Measurements from ENCODE around the gene IGF2.
"Not testable (repeated sequence)": the region's sequence is repeated elsewhere in the genome, so short reads cannot be mapped to it uniquely, and the experiment has no call there.

IGF2 gene

DNA sequence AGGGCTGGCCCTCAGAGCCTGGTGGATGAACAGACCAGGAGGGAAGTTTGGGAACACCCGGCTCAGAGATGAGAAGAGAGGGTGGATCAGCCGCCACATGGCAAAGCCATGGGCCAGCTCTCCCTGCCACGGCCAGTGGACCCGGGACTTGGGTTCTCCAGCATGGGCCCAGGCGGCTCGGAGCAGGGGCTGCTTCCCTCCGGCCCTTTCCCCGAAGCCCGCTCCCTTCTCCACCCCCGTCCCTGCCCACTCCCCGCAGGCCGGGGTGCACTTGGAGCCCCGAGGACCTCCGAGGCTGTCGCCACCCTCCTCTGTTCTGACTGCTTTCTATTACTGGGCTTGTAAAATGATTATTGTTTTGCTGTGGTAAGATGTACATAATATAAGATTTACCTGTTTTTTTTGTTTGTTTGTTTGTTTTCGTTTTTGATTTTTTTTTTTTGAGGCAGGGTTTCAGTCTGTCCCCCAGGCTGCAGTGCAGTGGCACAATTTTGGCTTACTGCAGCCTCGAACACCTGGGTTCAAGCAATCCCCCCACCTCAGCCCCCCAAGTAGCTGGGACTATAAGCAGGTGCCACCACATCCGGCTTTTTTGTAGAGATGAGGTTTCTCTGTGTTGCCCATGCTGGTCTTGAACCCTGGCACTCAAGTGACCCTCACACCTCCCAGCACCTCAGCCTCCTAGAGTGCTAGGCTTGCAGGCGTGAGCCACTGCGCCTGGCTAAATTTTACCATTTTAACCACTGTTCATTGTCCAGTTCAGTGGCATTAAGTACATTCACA is 43.7 kb upstream of the IGF2 start:
- H3K4me3 ChIP-seq (ENCODE audit: low read depth, low read length), result no peak overlapping the region
- no peak for DNase-seq (ENCODE audit: low read depth)
- TF ChIP-seq, protein P1, sequence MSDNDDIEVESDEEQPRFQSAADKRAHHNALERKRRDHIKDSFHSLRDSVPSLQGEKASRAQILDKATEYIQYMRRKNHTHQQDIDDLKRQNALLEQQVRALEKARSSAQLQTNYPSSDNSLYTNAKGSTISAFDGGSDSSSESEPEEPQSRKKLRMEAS (IDR thresholded peaks at IDR 0.05; ENCODE audit: low read depth, low read length), result no peak
- TF ChIP-seq POLR2A (IDR thresholded peaks at IDR 0.05; ENCODE audit: extremely low read depth, insufficient read length), result no peak
- TF ChIP-seq, protein P2, sequence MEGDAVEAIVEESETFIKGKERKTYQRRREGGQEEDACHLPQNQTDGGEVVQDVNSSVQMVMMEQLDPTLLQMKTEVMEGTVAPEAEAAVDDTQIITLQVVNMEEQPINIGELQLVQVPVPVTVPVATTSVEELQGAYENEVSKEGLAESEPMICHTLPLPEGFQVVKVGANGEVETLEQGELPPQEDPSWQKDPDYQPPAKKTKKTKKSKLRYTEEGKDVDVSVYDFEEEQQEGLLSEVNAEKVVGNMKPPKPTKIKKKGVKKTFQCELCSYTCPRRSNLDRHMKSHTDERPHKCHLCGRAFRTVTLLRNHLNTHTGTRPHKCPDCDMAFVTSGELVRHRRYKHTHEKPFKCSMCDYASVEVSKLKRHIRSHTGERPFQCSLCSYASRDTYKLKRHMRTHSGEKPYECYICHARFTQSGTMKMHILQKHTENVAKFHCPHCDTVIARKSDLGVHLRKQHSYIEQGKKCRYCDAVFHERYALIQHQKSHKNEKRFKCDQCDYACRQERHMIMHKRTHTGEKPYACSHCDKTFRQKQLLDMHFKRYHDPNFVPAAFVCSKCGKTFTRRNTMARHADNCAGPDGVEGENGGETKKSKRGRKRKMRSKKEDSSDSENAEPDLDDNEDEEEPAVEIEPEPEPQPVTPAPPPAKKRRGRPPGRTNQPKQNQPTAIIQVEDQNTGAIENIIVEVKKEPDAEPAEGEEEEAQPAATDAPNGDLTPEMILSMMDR (IDR thresholded peaks at IDR 0.05; ENCODE audit: low read depth, low read length), result no peak
- TF ChIP-seq MYC (IDR thresholded peaks at IDR 0.05; ENCODE audit: low read depth, low read length), result no peak

DNA sequence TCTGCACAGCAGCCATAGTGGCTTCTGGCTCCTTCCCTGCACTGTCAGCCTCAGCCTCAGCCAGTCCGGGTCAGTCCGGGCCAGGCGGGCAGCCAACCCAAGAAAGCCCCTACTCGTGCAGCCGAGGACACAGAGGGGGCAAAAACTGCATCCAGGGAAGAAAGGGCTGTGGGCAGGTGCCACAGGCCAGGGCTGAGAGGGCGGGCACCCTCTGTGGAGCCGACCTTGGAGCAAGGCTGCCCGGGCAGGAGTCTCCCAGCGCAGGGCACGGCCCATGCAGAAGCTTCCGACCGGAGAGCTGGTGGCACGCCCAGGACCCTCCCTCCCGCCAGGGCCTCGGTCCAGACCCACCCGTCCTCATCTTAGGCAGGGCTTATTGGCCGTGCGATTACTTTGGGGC is 42.9 kb upstream of the IGF2 start:
- H3K4me3 ChIP-seq (ENCODE audit: low read depth, low read length), result no peak overlapping the region
- TF ChIP-seq, protein P1 (IDR thresholded peaks at IDR 0.05; ENCODE audit: low read depth, low read length), result no peak
- TF ChIP-seq MYC (IDR thresholded peaks at IDR 0.05; ENCODE audit: low read depth, low read length) (no peak), POLR2A (IDR thresholded peaks at IDR 0.05; ENCODE audit: extremely low read depth, insufficient read length) (no peak)
- TF ChIP-seq, protein P2 (IDR thresholded peaks at IDR 0.05; ENCODE audit: low read depth, low read length), result no peak
- DNase-seq (ENCODE audit: low read depth), result no peak

DNA sequence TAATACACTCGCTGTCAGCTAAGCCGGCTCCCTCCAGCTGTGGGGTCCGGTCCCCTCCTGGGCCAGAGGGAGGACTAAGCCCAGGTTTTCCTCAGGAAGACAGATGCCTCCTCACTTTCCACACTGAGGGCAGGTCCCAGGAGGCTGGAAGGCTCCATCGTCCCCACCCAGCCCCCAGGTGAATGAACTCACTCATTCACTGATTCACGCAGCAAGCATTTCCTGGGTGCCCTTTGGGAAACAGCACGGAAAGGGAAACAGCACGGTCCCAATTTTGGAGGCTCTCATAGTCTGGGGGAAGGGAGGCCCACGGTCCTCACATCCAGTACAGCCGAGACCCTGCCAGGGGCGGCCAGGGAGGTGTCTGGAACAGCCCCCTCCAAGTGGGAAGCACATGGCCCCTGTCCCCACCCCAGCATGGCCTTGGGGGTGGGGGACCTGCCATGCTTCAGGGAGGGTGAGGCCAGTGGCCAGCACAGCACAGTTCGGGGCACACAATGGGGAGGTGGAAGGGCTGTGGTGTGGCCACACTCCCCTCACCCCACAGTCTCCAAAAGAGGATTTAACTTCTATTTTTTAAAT is 41.7 kb upstream of the IGF2 start:
- H3K4me3 ChIP-seq (ENCODE audit: low read depth, low read length), result no peak overlapping the region
- no peak for DNase-seq (ENCODE audit: low read depth)
- TF ChIP-seq MYC (IDR thresholded peaks at IDR 0.05; ENCODE audit: low read depth, low read length), result no peak

DNA sequence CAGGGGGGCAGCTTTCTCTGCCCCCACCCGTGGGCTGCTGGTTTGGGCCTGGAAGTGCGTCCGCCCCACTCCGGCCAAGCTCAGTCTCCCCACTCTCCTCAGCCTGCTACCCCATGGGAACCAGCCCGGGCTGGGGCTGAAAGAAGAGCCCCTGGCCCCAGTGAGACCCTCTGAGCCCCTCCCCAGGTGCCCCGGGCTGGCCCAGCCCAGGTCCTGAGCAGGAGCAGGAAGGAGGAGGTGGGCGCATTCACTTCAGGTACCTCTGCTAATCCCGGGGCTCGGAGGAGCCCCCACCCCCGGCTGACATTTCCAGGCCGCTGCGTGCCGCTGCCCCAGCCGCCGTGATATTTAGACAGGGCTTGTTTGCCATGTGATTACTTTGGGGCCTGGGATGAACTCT is 41.2 kb upstream of the IGF2 start:
- no peak for DNase-seq (ENCODE audit: low read depth)
- no peak overlapping the region for H3K4me3 ChIP-seq (ENCODE audit: low read depth, low read length)
- TF ChIP-seq, protein P2 (IDR thresholded peaks at IDR 0.05; ENCODE audit: low read depth, low read length), result no peak
- TF ChIP-seq, protein P1 (IDR thresholded peaks at IDR 0.05; ENCODE audit: low read depth, low read length), result no peak
- TF ChIP-seq MYC (IDR thresholded peaks at IDR 0.05; ENCODE audit: low read depth, low read length) (no peak), POLR2A (IDR thresholded peaks at IDR 0.05; ENCODE audit: extremely low read depth, insufficient read length) (no peak)

DNA sequence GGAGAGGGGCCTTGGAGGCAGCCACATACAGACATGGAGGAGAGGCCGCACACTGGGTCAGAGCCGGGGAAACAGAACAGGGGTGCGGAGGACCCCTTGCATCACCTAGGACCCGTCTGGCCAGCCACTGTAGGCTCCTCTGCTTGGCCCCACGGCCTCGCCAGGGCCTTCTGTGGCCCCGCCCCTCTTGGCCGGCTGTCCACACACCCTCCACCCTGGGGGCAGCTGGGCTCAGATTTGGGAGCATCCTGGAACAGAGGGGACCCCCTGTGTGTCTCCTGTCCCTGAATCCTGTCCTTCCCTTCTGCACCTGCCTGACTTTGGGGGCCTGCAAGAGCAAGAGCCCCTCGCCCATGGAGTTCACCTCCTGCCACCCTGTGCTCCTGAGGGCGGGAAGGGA is 40.3 kb upstream of the IGF2 start:
- H3K4me3 ChIP-seq (ENCODE audit: low read depth, low read length), result no peak overlapping the region
- TF ChIP-seq, protein P1 (IDR thresholded peaks at IDR 0.05; ENCODE audit: low read depth, low read length), result no peak
- TF ChIP-seq, protein P2 (IDR thresholded peaks at IDR 0.05; ENCODE audit: low read depth, low read length), result no peak
- no peak for TF ChIP-seq POLR2A (IDR thresholded peaks at IDR 0.05; ENCODE audit: extremely low read depth, insufficient read length)
- TF ChIP-seq MYC (IDR thresholded peaks at IDR 0.05; ENCODE audit: low read depth, low read length), result no peak
- DNase-seq (ENCODE audit: low read depth), result no peak

DNA sequence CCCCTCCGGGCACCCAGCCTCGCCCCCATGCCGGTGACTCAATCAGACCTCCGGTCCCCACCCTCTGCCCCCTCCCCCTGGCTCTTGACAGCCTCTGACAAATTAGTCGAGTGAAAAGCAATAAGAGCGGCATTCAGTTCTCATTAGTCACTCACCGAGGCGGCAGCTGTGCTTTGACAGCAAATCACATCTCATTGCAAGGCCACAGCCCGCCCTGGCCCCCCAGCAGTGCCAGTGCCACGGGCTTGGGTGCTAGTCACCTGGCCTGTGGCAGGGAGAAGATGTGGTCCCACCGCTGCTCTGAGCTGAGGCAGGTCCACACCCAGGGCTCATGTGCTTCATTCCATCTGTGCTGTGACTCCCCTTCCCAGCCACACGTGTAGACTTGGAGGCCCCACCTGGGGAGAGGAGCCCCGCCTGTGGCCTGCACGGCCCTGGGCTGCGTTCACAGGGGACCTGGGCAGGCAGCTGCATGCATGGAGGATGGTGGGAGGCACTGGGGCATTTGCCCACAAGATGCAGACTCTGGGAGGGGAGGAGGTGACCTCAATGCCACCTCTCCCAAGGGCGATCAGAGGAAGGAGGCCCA is 39.8 kb upstream of the IGF2 start:
- TF ChIP-seq, protein P1 (IDR thresholded peaks at IDR 0.05; ENCODE audit: low read depth, low read length), result no peak
- TF ChIP-seq POLR2A (IDR thresholded peaks at IDR 0.05; ENCODE audit: extremely low read depth, insufficient read length), result no peak
- TF ChIP-seq MYC (IDR thresholded peaks at IDR 0.05; ENCODE audit: low read depth, low read length), result no peak
- H3K4me3 ChIP-seq (ENCODE audit: low read depth, low read length), result no peak overlapping the region
- DNase-seq (ENCODE audit: low read depth), result no peak

DNA sequence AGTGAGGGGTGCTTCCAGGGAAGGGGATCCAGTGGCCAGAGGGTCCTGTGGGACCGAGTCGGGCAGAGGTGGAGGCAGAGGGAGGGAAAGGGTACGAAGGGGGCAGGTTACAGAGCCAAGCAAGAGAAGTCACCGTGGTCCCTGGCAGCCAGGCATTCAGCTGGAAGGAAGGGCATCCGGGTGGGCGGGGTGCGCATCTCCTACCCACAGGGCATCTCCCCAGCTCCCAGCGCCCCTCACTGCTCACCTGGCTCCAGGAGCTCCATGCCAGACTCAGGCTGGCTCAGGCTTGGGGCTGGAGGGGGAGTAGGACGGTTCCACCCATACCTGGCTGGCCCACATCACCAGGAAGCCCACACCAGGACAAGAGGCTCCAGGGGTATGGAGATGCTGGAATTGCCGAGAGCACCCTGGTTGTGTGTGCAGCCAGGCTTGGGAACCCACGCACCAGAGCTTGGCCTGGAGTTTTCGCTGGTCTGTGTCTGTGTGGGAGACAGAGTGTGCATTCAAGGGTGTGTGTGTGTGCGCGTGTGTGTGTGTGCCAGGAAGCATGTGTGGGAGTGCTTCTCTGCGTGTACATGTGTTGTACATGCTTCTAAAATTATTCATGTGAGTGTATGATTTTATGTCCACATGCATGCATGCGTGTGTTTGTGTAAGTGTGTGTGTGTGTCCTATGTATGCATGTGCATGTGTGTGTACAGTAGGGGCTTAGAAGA is 39.0 kb upstream of the IGF2 start:
- H3K4me3 ChIP-seq (ENCODE audit: low read depth, low read length), result not testable (repeated sequence)

More for the DNA sequence above, 39.0 kb upstream of the IGF2 start:
- DNase-seq (ENCODE audit: low read depth), result not testable (repeated sequence)
